Activated CD4-positive, CD25-positive, alpha-beta regulatory T cell treated with anti-CD3 and anti-CD28 coated beads, Interleukin-2, amount 50 U/mL, for 24 hours (primary cell): ENCODE measurements around the gene DCAF15.
"Not testable (repeated sequence)": the region's sequence is repeated elsewhere in the genome, so short reads cannot be mapped to it uniquely, and the experiment has no call there.

Experiments used
- ATAC-seq, 2 donors: fragments of 150-1000 bp; cut with Tn5 transposase; one replicate each; pipeline ENCODE4 v1.10.0; 2021; ENCODE audit warnings: mild to moderate bottlenecking in 1 of 2, moderate library complexity in 1 of 2

Gene DCAF15

DNA sequence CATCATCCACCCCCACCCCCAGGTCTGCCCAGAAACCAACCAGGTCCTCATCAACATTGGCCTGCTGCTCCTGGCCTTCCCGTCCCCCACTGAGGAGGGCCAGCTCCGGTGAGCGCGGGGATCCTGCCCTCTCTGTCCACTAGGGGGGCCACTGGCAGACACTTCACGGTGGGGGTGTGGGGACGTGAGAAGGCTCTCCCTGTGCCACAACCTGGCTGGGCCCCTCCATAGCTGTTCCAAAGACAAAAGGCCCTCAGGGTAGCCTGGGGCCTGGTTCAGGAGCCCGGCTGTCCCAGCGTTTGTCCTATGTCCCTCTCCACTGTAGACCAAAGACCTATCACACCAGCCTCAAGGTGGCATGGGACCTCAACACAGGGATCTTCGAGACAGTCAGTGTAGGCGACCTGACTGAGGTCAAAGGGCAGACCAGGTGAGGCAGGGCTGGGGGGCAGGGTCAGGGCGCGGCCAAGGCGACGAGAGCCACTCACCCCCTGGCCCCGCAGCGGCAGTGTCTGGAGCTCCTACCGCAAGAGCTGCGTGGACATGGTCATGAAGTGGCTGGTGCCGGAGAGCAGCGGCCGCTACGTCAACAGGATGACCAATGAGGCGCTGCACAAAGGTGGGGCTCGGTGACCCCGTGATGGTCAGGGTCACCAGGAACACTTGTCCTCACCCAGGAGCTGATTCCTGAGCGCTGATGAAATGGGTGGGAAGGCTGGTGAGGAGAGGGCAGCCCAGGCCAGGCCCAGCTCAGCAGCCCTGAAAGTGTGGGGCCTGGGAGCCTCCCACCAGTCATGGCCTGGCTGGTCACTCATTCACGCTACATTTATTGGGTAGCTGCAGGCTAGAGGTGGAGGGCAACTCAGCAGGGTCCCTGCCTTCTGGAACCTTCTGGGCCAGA, 7.9 kb downstream of the DCAF15 start:
- ATAC-seq = peak in 1 of 2 donors; percentile 27

DNA sequence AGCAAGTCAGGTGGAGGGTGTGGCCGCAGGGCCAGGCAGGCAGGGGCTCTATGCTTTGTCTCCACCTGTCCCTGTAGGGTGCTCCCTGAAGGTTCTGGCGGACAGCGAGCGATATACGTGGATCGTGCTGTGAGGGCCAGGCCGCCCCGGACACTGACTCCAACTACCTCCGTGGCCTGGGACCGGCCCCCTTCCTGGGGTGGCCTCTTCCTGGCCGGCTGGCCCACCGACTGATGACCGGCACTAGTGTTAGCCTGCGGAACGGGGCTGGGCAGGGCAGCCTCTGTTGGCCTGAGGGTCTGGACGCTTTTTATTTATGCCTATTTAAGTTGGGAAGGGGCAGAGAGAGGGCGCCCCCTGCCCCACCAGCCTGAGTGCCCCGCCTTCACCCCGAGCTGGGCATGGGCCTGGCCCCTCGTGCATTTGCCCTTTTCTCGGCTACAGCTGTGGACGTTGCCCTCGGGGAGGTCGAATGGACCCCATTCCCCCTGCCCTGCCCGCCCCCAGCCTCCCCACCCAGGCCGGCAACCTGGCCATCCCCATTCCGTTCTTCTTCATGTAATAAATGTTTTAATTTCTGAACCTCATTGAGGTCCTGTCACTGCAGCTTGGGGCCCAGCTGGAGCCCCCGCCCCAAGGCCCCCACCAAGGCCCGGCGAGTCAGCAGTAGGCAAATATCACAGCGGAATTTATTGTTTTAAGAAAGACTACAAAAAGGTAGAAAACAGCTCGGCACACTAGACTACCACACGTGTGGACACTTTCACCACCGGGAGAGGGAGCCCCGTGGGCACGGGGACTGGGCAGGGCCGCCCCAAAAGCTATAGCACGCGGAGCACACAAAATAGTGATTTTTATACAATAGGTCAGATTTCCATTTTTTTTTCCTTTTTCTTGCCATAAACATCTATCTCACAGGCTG, 8.8 kb downstream of the DCAF15 start:
- no peak for ATAC-seq

- no peak for ATAC-seq
Observed at GRCh38 chr19:13961826-13962698, 9.8 kb downstream of the DCAF15 start.

DNA sequence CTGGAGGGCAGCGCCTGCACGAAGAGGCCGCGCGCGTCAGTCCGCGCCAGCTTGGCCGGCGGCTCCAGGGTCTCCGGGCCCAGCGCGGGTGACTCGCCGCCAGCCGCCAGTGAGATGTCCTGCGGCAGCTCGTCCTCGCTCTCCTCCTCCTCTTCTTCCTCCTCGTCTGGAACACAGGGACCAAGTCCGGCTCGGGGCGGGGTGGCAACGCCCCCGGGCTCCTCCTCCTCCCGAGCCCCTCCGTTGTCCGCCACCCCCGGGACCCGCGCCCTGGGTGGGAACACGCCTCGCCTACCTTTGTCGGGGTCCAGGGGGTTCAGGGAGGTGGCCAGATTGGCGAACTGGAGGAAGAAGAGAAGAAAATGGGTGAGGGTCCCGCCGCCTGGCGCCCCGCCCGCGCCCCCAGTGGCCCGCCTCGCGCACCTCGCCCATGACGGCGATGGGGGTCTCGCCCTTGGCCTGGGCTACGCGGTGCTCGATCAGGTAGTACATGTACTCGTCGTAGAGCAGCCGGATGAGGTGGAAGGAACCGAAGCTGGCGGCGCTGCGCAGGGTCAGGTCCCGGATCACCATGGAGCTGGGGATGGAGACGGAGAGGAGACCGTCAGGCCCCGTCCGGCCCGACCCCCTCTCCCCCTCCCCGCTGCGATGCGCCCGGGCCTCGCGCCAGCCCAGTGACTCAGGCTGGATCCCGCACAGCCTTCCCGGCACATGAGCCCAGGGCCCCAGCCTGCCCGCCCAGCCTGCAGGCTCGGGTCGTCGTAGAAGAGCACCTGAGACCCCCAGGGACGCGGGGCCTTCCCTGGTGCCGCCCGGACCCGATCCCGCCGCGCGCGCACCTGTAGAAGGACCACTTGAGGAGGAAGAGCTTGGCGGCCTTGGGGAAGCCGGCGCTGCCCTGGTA, 10.6 kb downstream of the DCAF15 start:
- no peak for ATAC-seq

GRCh38 chr19:13963603-13964105, 11.3 kb downstream of the DCAF15 start:
- ATAC-seq = no peak

GRCh38 chr19:13964776-13965175, 12.5 kb downstream of the DCAF15 start:
- ATAC-seq = no peak

- ATAC-seq = no peak
Observed at GRCh38 chr19:13965377-13965896, 13.1 kb downstream of the DCAF15 start.

- ATAC-seq = no peak
Observed at GRCh38 chr19:13965926-13966683, 13.8 kb downstream of the DCAF15 start.

- no peak for ATAC-seq
Observed at GRCh38 chr19:13966684-13967128, 14.4 kb downstream of the DCAF15 start.

DNA sequence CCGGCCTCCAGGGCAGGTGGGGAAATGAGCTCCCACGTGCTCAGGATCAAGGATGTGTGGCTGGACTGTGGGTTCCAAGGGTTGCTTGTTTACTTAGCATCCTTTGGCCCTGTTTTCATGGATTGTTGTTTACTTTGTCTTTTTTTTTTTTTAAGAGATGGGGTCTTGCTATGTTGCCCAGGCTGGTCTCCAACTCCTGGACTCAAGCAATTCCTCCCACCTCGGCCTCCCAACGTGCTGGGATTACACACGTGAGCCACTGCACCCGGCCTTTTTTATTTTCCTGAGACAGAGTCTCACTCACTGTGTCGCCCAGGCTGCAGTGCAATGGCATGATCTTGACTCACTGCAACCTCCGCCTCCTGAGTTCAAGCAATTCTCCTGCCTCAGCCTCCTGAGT, 14.9 kb downstream of the DCAF15 start:
- ATAC-seq = not testable (repeated sequence)

DNA sequence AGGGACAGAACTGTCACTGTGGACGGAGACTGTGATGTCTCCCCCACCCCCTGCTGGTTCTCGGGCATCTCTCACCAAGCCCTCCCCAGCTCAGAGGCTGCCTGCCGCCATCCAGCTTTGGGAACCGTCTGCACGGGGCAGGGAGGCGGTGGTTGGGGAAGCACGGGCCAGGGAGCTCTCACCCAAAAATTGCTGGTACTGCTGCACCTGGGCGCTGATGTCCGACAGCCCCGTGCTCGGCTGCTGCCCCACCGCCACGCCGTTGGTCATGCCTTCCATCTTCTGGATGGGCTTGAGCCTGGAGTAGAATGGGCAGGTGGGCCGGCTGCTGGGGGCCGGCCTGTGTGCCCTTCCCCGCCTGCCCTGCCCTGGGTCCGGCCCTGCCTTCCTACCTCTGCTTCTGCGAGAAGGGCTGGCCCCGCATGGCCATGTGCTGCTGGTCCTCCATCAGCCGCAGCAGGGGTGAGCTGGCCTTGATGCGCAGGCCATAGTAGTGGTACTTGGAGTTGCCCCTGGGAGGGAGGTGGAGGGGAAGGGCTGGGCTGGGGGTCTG, 16.1 kb downstream of the DCAF15 start:
- no peak for ATAC-seq

DNA sequence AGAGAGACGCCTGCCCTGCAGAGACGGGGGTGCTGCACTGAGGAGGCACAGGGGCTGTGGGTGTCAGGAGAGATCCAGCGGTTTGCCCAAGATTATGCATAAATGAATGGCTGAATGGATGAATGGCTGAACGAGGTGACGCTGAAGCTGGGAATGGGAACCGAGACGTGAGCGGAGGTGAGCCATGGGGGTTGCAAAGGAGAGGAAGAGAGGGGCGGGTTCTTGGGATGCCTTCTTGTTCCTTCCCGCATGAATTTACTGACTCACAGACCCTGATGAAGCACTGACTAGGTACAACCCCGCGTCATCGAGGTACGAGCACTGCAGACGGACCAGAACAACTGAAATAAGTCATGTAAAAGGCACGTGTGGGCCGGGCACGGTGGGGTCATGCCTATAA, 16.7 kb downstream of the DCAF15 start:
- ATAC-seq = no peak

DNA sequence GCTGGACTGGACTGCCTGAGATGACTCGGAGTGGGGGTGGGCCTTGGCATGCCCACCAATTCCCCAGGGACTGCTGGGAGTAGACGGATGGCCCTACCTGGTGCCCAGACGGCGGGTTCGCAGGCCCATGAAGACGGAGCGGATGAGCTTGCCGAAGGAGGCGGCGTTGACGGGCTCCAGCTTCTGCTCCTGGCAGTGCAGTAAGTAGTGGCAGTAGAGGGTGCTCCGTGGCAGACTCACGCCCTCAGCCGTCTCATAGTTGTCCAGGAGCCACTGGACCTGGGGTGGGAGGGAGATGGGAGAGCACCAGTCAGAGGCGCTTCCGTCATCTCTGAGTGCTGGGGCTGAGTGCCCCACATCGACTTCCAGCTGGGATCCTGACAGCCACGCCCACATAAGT, 17.6 kb downstream of the DCAF15 start:
- ATAC-seq = no peak

GRCh38 chr19:13971868-13972267, 19.6 kb downstream of the DCAF15 start:
- ATAC-seq = not testable (repeated sequence)

DNA sequence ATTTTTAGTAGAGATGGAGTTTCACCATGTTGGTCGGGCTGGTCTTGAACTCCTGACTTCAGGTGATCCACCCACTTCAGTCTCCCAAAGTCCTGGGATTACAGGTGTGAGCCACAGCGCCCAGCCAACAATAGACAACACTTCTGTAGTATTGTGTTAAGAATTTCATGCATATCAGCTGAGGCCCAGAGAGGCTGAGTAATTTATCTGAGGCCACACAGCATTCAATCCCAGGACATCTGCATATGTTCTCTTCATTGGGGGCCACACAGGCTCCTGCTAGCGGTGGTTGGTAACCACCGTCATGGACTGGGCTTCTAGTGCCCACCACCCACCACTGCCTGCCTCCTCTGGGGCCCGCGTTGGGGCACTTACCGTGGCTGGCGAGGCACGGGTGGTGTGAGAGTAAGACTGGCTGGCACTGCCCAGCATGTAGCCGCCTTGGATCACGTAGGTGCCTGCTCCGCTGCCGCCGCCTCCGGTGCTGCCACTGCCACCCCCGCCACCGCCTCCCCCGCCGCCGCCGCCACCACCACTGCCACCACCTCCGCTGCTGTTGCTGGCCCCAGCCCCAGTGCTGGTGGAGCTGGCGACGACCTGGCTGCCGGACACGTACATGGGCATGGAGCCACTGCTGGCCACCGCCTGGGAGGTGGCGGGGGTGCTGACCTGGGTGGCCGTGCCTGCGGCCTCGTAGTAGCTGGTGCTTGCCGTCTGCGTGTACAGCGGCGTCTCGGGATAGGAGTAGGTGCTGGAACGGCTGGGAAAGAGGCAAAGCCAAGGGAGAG, 20.3 kb downstream of the DCAF15 start:
- ATAC-seq = no peak

- ATAC-seq = not testable (repeated sequence)
Observed at GRCh38 chr19:13973479-13973878, 21.2 kb downstream of the DCAF15 start.

DNA sequence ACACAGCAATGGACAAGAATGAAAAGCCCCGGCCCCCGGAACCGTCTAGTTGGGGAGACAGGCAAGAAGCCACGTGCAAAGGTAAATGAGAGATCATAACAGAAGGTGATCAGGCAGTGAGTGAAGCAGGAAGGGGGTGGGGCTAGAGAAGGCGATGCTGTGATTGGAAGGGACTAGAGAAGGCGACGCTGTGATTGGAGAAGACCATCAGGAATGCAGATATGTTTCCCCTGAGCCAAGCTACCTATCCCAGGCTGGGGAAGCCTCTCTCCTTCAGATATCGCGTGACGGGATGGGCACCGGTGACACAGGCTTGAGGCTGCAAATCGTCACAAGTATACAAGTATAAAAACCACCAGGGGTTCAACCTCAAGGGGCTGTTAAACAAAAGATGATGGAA, 21.8 kb downstream of the DCAF15 start:
- peak; percentile 66 to 84 for ATAC-seq

DNA sequence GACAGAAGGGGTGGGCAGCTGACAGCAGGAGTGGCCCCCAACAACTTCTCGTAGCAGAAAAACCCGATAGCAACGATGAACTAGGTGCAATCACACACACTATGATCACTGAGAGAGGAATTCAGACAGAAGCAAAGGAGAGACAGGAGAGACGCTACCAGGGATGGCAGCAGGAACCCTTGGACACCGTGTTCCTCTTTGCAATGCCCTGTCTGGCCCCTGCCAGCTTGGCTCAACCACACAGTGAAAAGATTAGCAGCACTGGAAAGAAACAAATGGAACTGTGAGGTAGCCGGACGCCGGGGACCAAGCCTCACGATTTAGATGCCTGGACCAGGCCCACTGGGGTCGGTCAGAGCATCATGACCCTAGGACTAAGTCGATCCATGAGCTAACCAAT, 23.6 kb downstream of the DCAF15 start:
- ATAC-seq = no peak

- no peak for ATAC-seq
Observed at GRCh38 chr19:13976446-13976845, 24.1 kb downstream of the DCAF15 start.
